Liver (tissue), 9 donors: Measurements from ENCODE around the gene YIPF2. TPM values are rescaled to one million over a fixed set of nuclear protein-coding genes. Genes with fewer than 3 reads are reported as not detected.

Experiments
- DNase-seq: peaks from one replicate; pipeline ENCODE4 v3.0.0-alpha.2; 2017; ENCODE audit warnings: low spot score
- H3K27ac ChIP-seq, 2 donors: one replicate each; pipeline ENCODE4 v1.7.0; 2013; ENCODE audit warnings: inconsistent platforms in 2 of 2, low read length in 2 of 2, control low read depth in 1 of 2, low read depth in 1 of 2, mild to moderate bottlenecking in 1 of 2
- H3K27me3 ChIP-seq, 4 donors: one replicate each; pipeline versions ENCODE4 v1.6.1 to v1.7.0; 2013; ENCODE audit warnings: low read length in 3 of 4, inconsistent platforms in 1 of 4, mild to moderate bottlenecking in 1 of 4, moderate library complexity in 1 of 4; ENCODE audit not compliant: control insufficient read depth in 4 of 4, insufficient read depth in 4 of 4
- H3K36me3 ChIP-seq, 4 donors: one replicate each; pipeline versions ENCODE4 v1.6.1 to v1.7.0; 2013; ENCODE audit warnings: low read length in 3 of 4, mild to moderate bottlenecking in 3 of 4, low read depth in 1 of 4, moderate library complexity in 1 of 4; ENCODE audit not compliant: control insufficient read depth in 4 of 4, insufficient read depth in 3 of 4
- H3K4me1 ChIP-seq, 4 donors: one replicate each; pipeline versions ENCODE4 v1.6.1 to v1.7.0; 2013; ENCODE audit warnings: low read length in 3 of 4, mild to moderate bottlenecking in 3 of 4, moderate library complexity in 1 of 4; ENCODE audit not compliant: control insufficient read depth in 4 of 4, insufficient read depth in 4 of 4
- H3K4me3 ChIP-seq, 3 donors: one replicate each; pipeline versions ENCODE4 v1.6.1 to v1.7.0; 2013; ENCODE audit warnings: low read length in 3 of 3, control low read depth in 1 of 3, low read depth in 1 of 3, mild to moderate bottlenecking in 1 of 3
- H3K9ac ChIP-seq, 2 donors: one replicate each; pipeline ENCODE4 v1.7.0; 2013; ENCODE audit warnings: low read length in 2 of 2, mild to moderate bottlenecking in 2 of 2, moderate library complexity in 2 of 2, control low read depth in 1 of 2, low read depth in 1 of 2
- H3K9me3 ChIP-seq, 4 donors: one replicate each; pipeline versions ENCODE4 v1.6.1 to v1.7.0; 2013; ENCODE audit warnings: low read length in 3 of 4; ENCODE audit not compliant: control insufficient read depth in 4 of 4
- EGR1 ChIP-seq, 2 donors: IDR thresholded peaks; 2 replicates each; pipeline ENCODE4 v1.6.1; 2016 to 2018; ENCODE audit warnings: antibody characterized with exemption in 2 of 2, low read depth in 2 of 2
- FOXA1 ChIP-seq: IDR thresholded peaks from 2 replicates; pipeline ENCODE4 v1.6.1; 2016; ENCODE audit warnings: antibody characterized with exemption
- FOXA2 ChIP-seq: IDR thresholded peaks from 2 replicates; pipeline ENCODE4 v1.6.1; 2016; ENCODE audit warnings: antibody characterized with exemption
- GABPA ChIP-seq, 2 donors: IDR thresholded peaks in 1 of 2; conservative IDR thresholded peaks in 1 of 2; 2 replicates each; pipeline ENCODE4 v1.6.1; 2016; ENCODE audit warnings: antibody characterized with exemption in 2 of 2, mild to moderate bottlenecking in 1 of 2, moderate library complexity in 1 of 2
- HNF4G ChIP-seq: IDR thresholded peaks from 2 replicates; pipeline ENCODE4 v1.6.1; 2016; ENCODE audit warnings: antibody characterized with exemption
- JUND ChIP-seq, 2 donors: IDR thresholded peaks; 2 replicates each; pipeline ENCODE4 v1.6.1; 2016; ENCODE audit warnings: antibody characterized with exemption in 2 of 2
- NR2F2 ChIP-seq: IDR thresholded peaks from 2 replicates; pipeline ENCODE4 v1.6.1; 2016; ENCODE audit warnings: antibody characterized with exemption
- RXRA ChIP-seq, 2 donors: IDR thresholded peaks; 2 replicates each; pipeline ENCODE4 v1.6.1; 2017 to 2018; ENCODE audit warnings: antibody characterized with exemption in 2 of 2, mild to moderate bottlenecking in 1 of 2
- SP1 ChIP-seq: IDR thresholded peaks from 2 replicates; pipeline ENCODE4 v1.6.1; 2018; ENCODE audit warnings: antibody characterized with exemption, mild to moderate bottlenecking
- YY1 ChIP-seq: IDR thresholded peaks from 2 replicates; pipeline ENCODE4 v1.6.1; 2016; ENCODE audit warnings: antibody characterized with exemption, mild to moderate bottlenecking
- WGBS: extraction: QIAGEN DNeasy Blood & Tissue Kit; methylation state at CpG from one replicate; pipeline ENCODE4 v1.1.7; 2013; 5-methylcytosine and 5-hydroxymethylcytosine counted together
- polyA plus RNA-seq, 2 donors: library from polyadenylated mRNA; stranded (reverse) in 1 of 2; unstranded in 1 of 2; fragments of 200-250 nt in 1 of 2; fragments of >200 nt in 1 of 2; fragmentation: Nextera tagmentation in 1 of 2; extraction: Ambion mirVana in 1 of 2; gene quantifications; one replicate each; pipeline versions ENCODE4 v1.2.1 to v1.2.3, GENCODE V29; 2013 to 2015
- total RNA-seq, 2 donors: library from RNA; depleted of rRNA; stranded (reverse); fragments of >200 nt; gene quantifications; one replicate each; pipeline ENCODE4 v1.2.3, GENCODE V29; 2014
- TF ChIP-seq, protein P1 (sequence below): fragments of 150-350 bp; IDR thresholded peaks from 2 replicates; pipeline ENCODE4 v1.5.1; 2017; ENCODE audit warnings: improper control_type of control experiment, low read depth, low read length; ENCODE audit not compliant: missing input control
- TF ChIP-seq, protein P2 (sequence below): IDR thresholded peaks from 2 replicates; pipeline ENCODE4 v1.6.1; 2016; ENCODE audit warnings: antibody characterized with exemption
- TF ChIP-seq, protein P3 (sequence below): IDR thresholded peaks from 2 replicates; pipeline ENCODE4 v1.6.1; 2016; ENCODE audit warnings: antibody characterized with exemption, mild to moderate bottlenecking
- TF ChIP-seq, protein P4 (sequence below): IDR thresholded peaks from 2 replicates; pipeline ENCODE4 v1.6.1; 2016; ENCODE audit warnings: antibody characterized with exemption
- TF ChIP-seq, protein P5 (sequence below): IDR thresholded peaks from 2 replicates; pipeline ENCODE4 v1.6.1; 2016; ENCODE audit warnings: antibody characterized with exemption
- donor health status: healthy.
- donor health status: healthy.
- donor health status: healthy.
- donor health status: healthy.
- donor health status: healthy.

YIPF2 gene
- total and polyA plus RNA-seq, 4 donors: 13.2 to 37.4 (median 35.8) TPM

DNA sequence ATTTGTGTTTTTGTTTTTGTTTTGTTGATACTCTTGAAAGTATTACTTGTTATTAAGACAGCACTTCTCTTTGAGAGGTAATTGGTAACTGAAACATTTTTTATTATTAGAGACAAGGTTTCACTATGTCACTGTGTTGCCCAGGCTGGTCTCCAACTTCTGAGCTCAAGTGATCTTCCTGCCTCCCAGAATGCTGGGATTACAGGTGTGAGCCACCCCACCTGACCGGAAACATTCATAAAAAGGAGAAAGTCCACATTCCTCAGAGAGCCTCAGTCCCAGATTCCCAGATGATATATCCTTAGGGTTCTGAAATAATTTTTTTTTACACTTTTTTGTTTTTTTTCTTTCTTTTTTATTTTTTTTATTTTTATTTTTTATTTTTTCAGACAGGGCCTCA, 54.4 kb downstream of the YIPF2 start (continued):
- TF ChIP-seq, protein P1, sequence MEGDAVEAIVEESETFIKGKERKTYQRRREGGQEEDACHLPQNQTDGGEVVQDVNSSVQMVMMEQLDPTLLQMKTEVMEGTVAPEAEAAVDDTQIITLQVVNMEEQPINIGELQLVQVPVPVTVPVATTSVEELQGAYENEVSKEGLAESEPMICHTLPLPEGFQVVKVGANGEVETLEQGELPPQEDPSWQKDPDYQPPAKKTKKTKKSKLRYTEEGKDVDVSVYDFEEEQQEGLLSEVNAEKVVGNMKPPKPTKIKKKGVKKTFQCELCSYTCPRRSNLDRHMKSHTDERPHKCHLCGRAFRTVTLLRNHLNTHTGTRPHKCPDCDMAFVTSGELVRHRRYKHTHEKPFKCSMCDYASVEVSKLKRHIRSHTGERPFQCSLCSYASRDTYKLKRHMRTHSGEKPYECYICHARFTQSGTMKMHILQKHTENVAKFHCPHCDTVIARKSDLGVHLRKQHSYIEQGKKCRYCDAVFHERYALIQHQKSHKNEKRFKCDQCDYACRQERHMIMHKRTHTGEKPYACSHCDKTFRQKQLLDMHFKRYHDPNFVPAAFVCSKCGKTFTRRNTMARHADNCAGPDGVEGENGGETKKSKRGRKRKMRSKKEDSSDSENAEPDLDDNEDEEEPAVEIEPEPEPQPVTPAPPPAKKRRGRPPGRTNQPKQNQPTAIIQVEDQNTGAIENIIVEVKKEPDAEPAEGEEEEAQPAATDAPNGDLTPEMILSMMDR: no peak
- TF ChIP-seq, protein P2, sequence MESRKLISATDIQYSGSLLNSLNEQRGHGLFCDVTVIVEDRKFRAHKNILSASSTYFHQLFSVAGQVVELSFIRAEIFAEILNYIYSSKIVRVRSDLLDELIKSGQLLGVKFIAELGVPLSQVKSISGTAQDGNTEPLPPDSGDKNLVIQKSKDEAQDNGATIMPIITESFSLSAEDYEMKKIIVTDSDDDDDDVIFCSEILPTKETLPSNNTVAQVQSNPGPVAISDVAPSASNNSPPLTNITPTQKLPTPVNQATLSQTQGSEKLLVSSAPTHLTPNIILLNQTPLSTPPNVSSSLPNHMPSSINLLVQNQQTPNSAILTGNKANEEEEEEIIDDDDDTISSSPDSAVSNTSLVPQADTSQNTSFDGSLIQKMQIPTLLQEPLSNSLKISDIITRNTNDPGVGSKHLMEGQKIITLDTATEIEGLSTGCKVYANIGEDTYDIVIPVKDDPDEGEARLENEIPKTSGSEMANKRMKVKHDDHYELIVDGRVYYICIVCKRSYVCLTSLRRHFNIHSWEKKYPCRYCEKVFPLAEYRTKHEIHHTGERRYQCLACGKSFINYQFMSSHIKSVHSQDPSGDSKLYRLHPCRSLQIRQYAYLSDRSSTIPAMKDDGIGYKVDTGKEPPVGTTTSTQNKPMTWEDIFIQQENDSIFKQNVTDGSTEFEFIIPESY: no peak

DNA sequence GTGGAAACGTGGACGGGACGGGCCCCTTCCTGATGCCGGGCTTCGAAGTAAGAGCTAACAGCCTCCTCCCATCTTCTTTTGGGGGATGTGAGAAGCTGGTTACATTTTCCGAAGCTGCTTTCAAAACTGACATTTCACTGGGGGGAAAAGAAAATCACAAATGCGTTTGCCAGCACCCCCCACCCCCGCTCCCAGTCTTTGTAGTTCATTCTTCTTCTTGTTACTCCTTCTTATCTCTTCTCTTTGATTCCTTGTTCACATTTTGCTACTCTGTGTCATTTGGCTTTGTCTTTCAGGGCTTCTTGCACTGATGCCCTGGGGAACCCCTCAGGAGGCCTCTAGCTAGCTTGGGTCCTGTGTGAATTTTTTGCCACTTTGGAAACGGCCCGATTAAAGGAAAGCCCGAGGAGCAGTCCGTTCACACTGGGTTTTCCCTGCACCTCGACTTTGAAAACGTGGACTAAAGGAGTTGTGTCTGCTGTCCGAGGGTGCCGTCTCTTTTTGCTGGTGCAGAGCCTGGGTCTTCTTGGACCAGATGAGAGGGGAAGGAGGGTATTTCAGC, 55.8 kb downstream of the YIPF2 start:
- H3K4me1 ChIP-seq: peaks cover 7 to 12% (median 9%) of the 10 kb centered on the region in 4 donors
- 29% methylated on average over 16 of the region's 16 CpGs for WGBS
- peak overlapping the region; percentile 53 to 56 for H3K9ac ChIP-seq
- TF ChIP-seq, protein P3, sequence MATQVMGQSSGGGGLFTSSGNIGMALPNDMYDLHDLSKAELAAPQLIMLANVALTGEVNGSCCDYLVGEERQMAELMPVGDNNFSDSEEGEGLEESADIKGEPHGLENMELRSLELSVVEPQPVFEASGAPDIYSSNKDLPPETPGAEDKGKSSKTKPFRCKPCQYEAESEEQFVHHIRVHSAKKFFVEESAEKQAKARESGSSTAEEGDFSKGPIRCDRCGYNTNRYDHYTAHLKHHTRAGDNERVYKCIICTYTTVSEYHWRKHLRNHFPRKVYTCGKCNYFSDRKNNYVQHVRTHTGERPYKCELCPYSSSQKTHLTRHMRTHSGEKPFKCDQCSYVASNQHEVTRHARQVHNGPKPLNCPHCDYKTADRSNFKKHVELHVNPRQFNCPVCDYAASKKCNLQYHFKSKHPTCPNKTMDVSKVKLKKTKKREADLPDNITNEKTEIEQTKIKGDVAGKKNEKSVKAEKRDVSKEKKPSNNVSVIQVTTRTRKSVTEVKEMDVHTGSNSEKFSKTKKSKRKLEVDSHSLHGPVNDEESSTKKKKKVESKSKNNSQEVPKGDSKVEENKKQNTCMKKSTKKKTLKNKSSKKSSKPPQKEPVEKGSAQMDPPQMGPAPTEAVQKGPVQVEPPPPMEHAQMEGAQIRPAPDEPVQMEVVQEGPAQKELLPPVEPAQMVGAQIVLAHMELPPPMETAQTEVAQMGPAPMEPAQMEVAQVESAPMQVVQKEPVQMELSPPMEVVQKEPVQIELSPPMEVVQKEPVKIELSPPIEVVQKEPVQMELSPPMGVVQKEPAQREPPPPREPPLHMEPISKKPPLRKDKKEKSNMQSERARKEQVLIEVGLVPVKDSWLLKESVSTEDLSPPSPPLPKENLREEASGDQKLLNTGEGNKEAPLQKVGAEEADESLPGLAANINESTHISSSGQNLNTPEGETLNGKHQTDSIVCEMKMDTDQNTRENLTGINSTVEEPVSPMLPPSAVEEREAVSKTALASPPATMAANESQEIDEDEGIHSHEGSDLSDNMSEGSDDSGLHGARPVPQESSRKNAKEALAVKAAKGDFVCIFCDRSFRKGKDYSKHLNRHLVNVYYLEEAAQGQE: no peak
- TF ChIP-seq JUND (IDR thresholded peaks at IDR 0.05) (no peak), SP1 (no peak), EGR1 (IDR thresholded peaks at IDR 0.05; ENCODE audit: low read depth in 2 of 2) (no peak), NR2F2 (no peak), GABPA (IDR thresholded peaks at IDR 0.05 in 1 of 2, conservative IDR thresholded peaks at IDR 0.05 in 1 of 2) (no peak), HNF4G (no peak), RXRA (IDR thresholded peaks at IDR 0.05) (no peak), FOXA1 (no peak), FOXA2 (no peak), YY1 (no peak)
- TF ChIP-seq, protein P4, sequence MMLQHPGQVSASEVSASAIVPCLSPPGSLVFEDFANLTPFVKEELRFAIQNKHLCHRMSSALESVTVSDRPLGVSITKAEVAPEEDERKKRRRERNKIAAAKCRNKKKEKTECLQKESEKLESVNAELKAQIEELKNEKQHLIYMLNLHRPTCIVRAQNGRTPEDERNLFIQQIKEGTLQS: no peak
- TF ChIP-seq, protein P5, sequence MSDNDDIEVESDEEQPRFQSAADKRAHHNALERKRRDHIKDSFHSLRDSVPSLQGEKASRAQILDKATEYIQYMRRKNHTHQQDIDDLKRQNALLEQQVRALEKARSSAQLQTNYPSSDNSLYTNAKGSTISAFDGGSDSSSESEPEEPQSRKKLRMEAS: no peak
- TF ChIP-seq, protein P1: no peak
- no peak overlapping the region for H3K27ac ChIP-seq
- H3K9me3 ChIP-seq: no peaks in the 10 kb centered on the region
- DNase-seq: no peak
- peak overlapping the region in 2 of 3 donors; percentile 71 to 88 for H3K4me3 ChIP-seq
- no peaks in the 10 kb centered on the region for H3K36me3 ChIP-seq
- H3K27me3 ChIP-seq: no peaks in the 10 kb centered on the region

Other genes starting within 250 kb of the YIPF2 start
- 10 to 100 TPM; 13.2 to 28.3 TPM for gene QTRT1, start 227.2 kb downstream of the YIPF2 start, total RNA-seq
- 10 to 100 TPM; 17.1 to 38.1 TPM for gene QTRT1, start 227.2 kb downstream of the YIPF2 start, polyA plus RNA-seq
- 10 to 100 TPM; 79.5 to 95.1 TPM for gene DNM2, start 210.6 kb downstream of the YIPF2 start, total RNA-seq
- gene DNM2, start 210.6 kb downstream of the YIPF2 start, polyA plus RNA-seq: 10 to 100 TPM; 23.1 to 38.6 TPM
- gene TMED1, start 92.4 kb downstream of the YIPF2 start, total RNA-seq: 10 to 100 TPM; 17.8 to 24.7 TPM
- gene TMED1, start 92.4 kb downstream of the YIPF2 start, polyA plus RNA-seq: 10 to 100 TPM; 28.4 to 34.7 TPM
- 1 to 10 TPM; 1.8 to 3.9 TPM for gene C19orf38, start 80.2 kb downstream of the YIPF2 start, total RNA-seq
- 1 to 10 TPM in 1 of 2 donors, under 1 TPM in 1; 0.97 to 1.1 TPM for gene C19orf38, start 80.2 kb downstream of the YIPF2 start, polyA plus RNA-seq
- 10 to 100 TPM; 12.6 to 18.3 TPM for gene CARM1, start 57.1 kb downstream of the YIPF2 start, total RNA-seq
- gene CARM1, start 57.1 kb downstream of the YIPF2 start, polyA plus RNA-seq: 10 to 100 TPM in 1 of 2 donors, 1 to 10 TPM in 1; 5.1 to 17.5 TPM
- 10 to 100 TPM; 18.8 to 25.2 TPM for gene TIMM29, start 172 bp upstream of the YIPF2 start, total RNA-seq
- 10 to 100 TPM in 1 of 2 donors, 1 to 10 TPM in 1; 9.4 to 10.4 TPM for gene TIMM29, start 172 bp upstream of the YIPF2 start, polyA plus RNA-seq
- 10 to 100 TPM; 28.9 to 35.4 TPM for gene SMARCA4, start 32.4 kb upstream of the YIPF2 start, total RNA-seq
- gene SMARCA4, start 32.4 kb upstream of the YIPF2 start, polyA plus RNA-seq: 10 to 100 TPM; 15.9 to 16.0 TPM
- gene LDLR, start 160.8 kb upstream of the YIPF2 start, total RNA-seq: 100 to 1,000 TPM in 1 of 2 donors, 10 to 100 TPM in 1; 99.5 to 141 TPM
- 10 to 100 TPM; 17.3 to 28.4 TPM for gene LDLR, start 160.8 kb upstream of the YIPF2 start, polyA plus RNA-seq
- gene SPC24, start 227.1 kb upstream of the YIPF2 start, total RNA-seq: 10 to 100 TPM in 1 of 2 donors, under 1 TPM in 1; 0.42 to 72.5 TPM
- 1 to 10 TPM; 1.2 to 1.4 TPM for gene SPC24, start 227.1 kb upstream of the YIPF2 start, polyA plus RNA-seq